ENCODE measurements around the gene SMARCA4.

The SMARCA4 gene

DNA sequence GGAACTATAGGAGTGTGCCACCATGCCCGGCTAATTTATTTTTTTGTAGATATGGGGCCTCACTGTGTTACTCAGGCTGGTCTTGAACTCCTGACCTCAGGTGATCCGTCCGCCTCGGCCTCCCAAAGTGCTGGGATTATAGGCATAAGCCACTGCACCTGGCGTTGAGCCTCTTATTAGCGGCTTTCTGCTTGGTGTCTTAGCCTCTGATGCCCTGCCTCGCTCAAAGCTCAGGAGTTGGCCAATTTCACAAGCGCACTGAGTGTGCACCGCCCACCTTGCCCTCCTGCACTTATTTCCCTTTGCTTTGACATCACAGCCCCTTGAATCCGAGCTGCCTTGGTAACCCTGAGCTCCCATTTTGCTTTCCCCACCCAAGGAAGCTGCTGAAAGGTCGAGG is 42.5 kb upstream of the SMARCA4 start:
- TF ChIP-seq, protein P1, sequence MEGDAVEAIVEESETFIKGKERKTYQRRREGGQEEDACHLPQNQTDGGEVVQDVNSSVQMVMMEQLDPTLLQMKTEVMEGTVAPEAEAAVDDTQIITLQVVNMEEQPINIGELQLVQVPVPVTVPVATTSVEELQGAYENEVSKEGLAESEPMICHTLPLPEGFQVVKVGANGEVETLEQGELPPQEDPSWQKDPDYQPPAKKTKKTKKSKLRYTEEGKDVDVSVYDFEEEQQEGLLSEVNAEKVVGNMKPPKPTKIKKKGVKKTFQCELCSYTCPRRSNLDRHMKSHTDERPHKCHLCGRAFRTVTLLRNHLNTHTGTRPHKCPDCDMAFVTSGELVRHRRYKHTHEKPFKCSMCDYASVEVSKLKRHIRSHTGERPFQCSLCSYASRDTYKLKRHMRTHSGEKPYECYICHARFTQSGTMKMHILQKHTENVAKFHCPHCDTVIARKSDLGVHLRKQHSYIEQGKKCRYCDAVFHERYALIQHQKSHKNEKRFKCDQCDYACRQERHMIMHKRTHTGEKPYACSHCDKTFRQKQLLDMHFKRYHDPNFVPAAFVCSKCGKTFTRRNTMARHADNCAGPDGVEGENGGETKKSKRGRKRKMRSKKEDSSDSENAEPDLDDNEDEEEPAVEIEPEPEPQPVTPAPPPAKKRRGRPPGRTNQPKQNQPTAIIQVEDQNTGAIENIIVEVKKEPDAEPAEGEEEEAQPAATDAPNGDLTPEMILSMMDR (conservative IDR thresholded peaks at IDR 0.05; ENCODE audit: control insufficient read depth, insufficient read depth, low read depth, low read length) = no peak
- no peak overlapping the region for H3K4me3 ChIP-seq (ENCODE audit: control insufficient read depth, low read depth, low read length)

DNA sequence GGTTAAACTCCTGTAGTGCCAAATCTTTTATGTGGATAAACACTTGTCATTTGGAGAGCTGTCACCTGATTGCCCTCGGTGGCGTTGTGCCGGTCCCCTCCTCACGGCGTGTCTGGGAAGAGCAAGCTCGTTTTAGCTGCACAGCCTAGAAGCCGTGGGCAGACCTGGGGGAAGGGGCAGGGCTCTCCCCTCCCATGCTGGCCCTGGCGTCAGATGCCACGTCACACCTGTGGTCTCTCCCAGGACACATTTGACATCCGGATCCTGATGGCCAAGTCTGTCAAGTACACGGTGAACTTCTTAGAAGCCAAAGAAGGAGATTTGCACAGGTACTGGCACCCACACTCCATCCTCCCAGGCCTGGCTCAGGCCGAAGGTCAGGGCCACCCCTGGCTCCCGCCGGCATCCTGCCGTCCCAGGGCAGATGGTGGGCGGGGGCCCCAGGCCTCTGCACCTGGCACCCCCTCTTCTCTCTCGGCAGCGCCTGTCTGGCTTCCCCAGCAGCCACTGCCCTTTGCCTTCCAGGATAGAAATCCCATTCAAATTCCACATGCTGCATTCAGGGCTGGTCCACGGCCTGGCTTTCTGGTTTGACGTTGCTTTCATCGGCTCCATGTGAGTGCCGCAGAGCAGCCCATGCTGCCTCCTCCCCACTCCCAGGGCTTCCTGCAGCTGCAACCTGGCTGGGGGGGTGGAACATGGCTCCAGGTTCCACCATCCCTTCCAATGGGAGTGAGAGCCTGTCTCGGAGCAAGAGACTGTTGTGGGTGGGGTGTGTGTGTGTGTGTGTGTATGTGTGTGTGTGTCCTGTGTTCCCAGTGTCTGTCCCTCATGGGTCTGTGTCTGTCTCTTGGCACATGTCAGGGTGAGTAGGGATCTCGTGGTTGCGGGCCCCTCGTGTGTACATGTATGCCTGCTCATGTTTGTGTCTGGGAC is 41.2 kb upstream of the SMARCA4 start:
- H3K4me3 ChIP-seq (ENCODE audit: control insufficient read depth, low read depth, low read length) = no peak overlapping the region
- TF ChIP-seq, protein P1 (conservative IDR thresholded peaks at IDR 0.05; ENCODE audit: control insufficient read depth, insufficient read depth, low read depth, low read length) = no peak
- no peak for DNase-seq (ENCODE audit: low read depth)

More for the DNA sequence above, 42.5 kb upstream of the SMARCA4 start:
- DNase-seq (ENCODE audit: low read depth) = no peak

DNA sequence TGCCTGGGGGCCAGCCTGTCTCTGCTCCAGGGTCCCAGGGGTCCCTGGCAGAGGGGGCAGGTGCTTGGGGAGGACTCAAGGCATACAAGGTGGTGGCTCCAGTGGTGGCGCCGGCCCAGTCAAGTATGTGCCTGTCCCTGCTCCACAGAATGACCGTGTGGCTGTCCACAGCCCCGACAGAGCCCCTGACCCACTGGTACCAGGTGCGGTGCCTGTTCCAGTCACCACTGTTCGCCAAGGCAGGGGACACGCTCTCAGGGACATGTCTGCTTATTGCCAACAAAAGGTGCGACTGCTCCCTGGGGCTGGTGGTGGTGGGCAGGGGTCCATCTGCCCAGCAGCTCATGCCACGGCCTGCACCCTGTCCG is 40.6 kb upstream of the SMARCA4 start:
- DNase-seq (ENCODE audit: low read depth) = no peak
- H3K4me3 ChIP-seq (ENCODE audit: control insufficient read depth, low read depth, low read length) = no peak overlapping the region
- TF ChIP-seq, protein P1 (conservative IDR thresholded peaks at IDR 0.05; ENCODE audit: control insufficient read depth, insufficient read depth, low read depth, low read length) = no peak

DNA sequence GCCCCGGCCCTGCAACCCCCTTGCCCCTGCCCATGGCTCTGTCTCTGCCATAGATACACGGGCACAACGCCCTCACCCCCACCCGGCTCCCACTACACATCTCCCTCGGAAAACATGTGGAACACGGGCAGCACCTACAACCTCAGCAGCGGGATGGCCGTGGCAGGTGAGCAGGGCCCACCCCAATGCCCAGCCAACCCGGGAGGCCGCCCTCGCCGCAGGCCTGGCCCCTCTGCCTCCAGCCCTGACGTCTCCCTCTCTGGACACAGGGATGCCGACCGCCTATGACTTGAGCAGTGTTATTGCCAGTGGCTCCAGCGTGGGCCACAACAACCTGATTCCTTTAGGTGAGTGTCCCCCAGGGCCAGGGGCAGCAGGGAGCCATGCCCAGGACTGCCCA is 40.0 kb upstream of the SMARCA4 start:
- TF ChIP-seq, protein P1 (conservative IDR thresholded peaks at IDR 0.05; ENCODE audit: control insufficient read depth, insufficient read depth, low read depth, low read length) = no peak
- H3K4me3 ChIP-seq (ENCODE audit: control insufficient read depth, low read depth, low read length) = no peak overlapping the region
- DNase-seq (ENCODE audit: low read depth) = no peak

DNA sequence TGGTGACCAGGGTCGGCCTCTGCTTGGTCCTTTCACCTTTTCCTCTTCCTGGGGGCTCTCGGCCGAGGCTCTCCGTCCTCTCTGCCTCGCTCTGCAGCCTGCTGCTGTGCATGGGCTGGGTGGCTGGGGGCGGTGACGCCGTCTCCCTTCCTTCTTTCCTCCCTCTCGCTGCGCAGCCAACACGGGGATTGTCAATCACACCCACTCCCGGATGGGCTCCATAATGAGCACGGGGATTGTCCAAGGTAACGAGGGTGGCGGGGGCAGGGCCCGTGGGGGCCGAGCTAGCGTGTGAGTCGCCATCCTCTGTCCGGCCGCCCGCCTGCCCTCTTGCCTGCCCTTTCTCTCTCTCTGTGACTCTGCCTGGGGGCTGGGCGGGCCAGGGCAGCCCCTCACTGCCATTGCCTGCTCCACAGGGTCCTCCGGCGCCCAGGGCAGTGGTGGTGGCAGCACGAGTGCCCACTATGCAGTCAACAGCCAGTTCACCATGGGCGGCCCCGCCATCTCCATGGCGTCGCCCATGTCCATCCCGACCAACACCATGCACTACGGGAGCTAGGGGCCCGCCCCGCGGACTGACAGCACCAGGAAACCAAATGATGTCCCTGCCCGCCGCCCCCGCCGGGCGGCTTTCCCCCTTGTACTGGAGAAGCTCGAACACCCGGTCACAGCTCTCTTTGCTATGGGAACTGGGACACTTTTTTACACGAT is 39.5 kb upstream of the SMARCA4 start:
- H3K4me3 ChIP-seq (ENCODE audit: control insufficient read depth, low read depth, low read length) = no peak overlapping the region
- DNase-seq (ENCODE audit: low read depth) = no peak
- TF ChIP-seq, protein P1 (conservative IDR thresholded peaks at IDR 0.05; ENCODE audit: control insufficient read depth, insufficient read depth, low read depth, low read length) = no peak

DNA sequence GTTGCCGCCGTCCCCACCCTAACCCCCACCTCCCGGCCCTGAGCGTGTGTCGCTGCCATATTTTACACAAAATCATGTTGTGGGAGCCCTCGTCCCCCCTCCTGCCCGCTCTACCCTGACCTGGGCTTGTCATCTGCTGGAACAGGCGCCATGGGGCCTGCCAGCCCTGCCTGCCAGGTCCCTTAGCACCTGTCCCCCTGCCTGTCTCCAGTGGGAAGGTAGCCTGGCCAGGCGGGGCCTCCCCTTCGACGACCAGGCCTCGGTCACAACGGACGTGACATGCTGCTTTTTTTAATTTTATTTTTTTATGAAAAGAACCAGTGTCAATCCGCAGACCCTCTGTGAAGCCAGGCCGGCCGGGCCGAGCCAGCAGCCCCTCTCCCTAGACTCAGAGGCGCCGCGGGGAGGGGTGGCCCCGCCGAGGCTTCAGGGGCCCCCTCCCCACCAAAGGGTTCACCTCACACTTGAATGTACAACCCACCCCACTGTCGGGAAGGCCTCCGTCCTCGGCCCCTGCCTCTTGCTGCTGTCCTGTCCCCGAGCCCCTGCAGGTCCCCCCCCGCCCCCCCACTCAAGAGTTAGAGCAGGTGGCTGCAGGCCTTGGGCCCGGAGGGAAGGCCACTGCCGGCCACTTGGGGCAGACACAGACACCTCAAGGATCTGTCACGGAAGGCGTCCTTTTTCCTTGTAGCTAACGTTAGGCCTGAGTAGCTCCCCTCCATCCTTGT is 38.8 kb upstream of the SMARCA4 start:
- TF ChIP-seq, protein P1 (conservative IDR thresholded peaks at IDR 0.05; ENCODE audit: control insufficient read depth, insufficient read depth, low read depth, low read length) = no peak
- DNase-seq (ENCODE audit: low read depth) = no peak
- no peak overlapping the region for H3K4me3 ChIP-seq (ENCODE audit: control insufficient read depth, low read depth, low read length)
